Measurements from ENCODE around the gene UCK2.
"Not testable (repeated sequence)": the region's sequence is repeated elsewhere in the genome, so short reads cannot be mapped to it uniquely, and the experiment has no call there.

UCK2 gene

DNA sequence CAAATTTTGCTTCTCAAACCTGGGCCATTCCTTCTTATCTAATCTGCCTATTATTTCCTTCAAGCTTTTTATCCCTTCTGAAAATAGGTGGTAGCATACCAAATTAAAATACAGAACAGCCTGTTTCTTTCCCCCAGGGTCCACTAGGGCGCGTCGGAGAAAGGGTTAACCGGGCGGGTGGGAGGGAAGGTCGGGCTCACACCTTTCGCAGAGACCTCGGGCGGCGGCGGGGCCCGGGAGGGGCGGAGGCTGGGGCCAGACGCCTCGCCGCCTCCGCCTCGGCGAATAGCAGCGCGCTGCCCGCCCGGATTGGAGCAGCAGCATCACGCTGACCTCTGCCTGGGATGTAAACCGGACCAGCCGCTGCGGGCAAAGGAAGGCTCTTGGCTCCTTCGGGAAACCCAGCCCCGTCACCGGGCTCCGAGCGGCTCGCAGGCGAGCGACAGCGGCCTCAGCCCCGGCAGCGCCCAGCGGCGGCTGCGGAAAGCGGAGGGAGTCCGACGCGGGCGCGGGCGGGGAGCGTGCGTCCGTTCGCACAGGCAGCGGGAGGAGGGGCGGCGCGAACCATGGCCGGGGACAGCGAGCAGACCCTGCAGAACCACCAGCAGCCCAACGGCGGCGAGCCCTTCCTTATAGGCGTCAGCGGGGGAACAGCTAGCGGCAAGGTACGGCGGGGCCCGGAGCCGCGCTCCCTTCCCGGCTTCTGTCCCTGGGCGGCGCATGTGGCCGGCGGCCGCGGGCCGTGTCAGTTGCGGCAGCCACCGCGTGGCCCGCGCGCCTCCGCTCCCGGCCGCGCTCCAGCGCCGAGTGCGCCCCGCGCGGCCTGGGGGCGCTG is at the start of gene UCK2:
Gene UCK2, plus strand, starts transcription at position 347 of the 835 bp plus-strand sequence. Its CDS starts 220 bp downstream, at position 567.
- peak; percentile 88 for DNase-seq

DNA sequence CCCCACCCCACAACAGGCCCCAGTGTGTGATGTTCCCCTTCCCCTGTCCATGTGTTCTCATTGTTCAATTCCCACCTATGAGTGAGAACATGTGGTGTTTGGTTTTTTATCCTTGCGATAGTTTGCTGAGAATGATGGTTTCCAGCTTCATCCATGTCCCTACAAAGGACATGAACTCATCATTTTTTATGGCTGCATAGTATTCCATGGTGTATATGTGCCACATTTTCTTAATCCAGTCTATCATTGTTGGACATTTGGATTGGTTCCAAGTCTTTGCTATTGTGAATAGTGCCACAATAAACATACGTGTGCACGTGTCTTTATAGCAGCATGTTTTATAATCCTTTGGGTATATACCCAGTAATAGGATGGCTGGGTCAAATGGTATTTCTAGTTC is 49.2 kb upstream of the UCK2 start:
- not testable (repeated sequence) for DNase-seq

DNA sequence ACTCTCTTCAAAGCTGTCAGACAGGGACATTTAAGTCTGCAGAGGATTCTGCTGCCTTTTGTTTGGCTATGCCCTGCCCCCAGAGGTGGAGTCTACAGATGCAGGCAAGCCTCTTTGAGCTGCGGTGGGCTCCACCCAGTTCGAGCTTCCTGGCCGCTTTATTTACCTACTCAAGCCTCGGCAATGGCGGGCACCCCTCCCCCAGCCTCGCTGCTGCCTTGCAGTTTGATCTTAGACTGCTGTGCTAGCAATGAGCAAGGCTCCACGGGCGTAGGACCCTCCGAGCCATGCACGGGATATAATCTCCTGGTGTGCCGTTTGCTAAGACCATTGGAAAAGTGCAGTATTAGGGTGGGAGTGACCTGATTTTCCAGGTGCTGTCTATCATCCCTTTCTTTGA is 43.9 kb upstream of the UCK2 start:
- not testable (repeated sequence) for DNase-seq

DNA sequence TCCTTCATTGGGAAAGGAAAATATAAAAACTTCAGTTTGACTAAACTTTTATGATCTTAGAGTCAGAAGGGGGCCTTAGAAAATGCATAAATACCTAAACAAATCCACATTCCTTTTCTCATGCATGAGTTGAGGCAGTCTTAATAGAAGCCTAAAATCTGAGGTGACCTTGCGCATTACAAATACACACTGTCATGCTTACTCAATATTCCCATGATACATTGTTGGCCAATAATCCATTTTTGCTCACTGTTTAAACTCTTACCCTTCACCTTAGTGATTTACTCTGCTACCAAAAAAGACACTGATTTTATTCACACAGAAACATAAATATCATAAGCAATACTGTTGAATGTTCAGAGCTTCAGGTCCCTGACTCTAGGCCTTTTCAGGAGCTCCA is 39.7 kb upstream of the UCK2 start:
- no peak for DNase-seq

DNA sequence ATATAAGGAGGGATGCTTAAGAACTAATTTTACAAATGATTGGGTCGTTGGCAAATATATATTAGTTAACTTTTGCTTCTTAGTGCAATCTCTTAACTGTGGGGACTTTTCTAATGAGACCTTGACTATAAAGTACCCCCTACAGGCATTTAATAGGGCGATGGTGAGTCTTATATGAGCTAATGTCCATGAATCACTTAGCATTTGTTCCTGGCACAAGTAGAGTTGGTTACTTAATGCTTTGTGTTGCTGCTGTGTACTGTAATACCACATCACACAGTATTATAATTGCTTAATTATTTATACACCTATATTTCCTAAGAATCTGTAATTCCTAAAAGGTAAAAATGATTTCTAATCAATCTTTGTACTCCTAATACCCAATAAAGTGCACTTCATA is 33.5 kb upstream of the UCK2 start:
- DNase-seq = no peak

DNA sequence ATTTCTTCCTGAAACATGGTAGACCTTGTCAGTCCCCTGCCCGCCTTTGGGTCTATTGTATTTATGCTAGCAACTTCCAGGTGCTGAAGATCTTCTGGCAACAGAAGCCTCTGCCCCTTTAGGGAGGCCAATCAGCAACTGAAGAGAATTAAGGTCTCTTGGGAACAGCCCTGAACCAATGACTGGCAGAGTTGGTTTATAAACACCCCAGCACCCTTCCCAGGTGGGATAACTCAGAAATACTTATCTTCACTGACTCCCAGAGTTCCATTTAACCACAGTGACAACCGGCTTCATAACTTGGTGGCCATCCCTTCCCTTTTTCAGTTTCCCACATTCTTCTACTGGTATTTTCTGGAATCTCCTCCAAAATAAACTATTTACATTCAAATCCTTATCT is 31.5 kb upstream of the UCK2 start:
- DNase-seq = no peak

DNA sequence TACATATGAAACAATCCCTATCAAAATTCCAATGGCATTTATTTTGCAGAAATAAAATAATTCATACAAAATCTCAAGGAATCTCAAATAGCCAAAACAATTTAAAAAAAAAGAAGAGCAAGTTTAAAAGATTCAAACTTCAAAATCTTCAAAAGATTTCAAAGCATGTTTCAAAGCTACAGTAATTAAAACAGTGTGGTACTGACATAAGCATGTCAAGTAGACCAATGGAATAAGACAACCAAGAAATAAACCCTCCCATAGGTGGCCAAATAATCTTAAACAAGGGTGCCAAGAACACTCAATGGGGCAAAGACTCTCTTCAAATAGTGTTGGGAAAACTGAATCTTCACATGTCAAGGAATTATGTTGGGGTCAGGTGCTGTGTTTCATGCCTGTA is 28.0 kb upstream of the UCK2 start:
- DNase-seq = no peak

DNA sequence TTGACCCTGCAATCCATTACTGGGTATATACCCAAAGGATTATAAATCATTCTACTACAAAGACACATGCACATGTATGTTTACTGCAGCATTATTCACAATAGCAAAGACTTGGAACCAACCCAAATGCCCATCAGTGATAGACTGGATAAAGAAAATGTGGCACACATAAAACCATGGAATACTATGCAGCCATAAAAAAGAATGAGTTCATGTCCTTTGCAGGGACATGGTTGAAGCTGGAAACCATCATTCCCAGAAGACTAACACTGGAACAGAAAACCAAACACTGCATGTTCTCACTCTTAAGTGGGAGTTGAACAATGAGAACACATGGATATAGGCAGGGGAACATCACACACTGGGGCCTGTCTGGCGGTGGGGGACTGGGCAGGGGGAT is 22.9 kb upstream of the UCK2 start:
- not testable (repeated sequence) for DNase-seq

DNA sequence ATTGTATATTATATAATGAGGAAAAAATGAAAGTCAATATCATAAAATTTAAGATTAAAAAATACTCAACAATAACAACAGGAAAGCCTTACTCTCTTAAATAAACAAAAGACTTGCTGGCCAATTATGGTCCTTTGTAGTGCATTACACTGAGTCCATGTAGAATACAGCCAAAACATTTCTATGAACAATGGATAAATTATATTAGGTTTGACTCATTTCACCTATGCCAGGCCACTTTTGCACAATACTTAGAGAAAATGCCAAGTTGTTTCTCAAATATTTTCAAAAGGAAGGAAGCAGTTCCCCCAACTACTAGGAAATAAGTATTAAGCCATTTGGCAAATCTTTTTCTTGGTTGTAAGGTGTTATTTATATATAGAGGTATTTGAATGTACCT is 19.8 kb upstream of the UCK2 start:
- no peak for DNase-seq

DNA sequence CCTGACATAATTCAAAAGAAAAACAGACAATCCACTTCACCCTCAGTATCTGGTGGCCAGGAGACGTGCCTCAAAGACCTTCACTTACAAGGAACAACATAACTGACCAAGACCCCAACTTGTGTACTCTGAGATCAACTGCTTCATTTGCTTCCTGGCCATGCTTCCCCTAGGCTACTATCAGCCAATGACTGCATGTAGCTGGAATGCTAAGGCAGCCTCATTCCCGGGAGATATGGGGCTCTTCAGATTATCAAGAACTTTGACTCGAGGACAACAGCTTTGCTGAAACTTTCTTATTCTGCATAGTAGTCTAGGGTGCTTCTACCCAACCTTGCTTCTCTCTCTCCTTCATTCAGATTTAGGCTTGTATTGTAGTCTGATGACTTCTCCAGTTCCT is 11.7 kb upstream of the UCK2 start:
- DNase-seq = no peak

DNA sequence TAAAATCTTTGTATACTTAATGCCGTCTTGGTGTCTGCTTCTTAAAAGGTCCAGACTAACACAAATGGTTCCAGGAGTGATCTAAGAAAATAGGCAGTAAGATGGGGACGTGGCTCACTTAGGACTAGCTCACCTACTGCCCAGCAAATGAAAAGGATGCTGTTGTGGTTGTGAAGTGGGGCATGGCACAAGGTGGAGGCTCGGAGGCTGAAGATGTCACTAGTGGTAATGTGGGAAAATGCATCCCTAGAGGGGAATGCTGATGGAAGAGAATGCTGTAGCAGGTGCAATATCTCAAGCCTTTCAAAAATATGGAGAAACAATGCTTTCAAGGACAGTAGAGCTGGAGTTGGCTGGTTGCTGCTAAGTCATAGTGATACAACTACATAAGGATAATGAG is 11.3 kb upstream of the UCK2 start:
- no peak for DNase-seq

DNA sequence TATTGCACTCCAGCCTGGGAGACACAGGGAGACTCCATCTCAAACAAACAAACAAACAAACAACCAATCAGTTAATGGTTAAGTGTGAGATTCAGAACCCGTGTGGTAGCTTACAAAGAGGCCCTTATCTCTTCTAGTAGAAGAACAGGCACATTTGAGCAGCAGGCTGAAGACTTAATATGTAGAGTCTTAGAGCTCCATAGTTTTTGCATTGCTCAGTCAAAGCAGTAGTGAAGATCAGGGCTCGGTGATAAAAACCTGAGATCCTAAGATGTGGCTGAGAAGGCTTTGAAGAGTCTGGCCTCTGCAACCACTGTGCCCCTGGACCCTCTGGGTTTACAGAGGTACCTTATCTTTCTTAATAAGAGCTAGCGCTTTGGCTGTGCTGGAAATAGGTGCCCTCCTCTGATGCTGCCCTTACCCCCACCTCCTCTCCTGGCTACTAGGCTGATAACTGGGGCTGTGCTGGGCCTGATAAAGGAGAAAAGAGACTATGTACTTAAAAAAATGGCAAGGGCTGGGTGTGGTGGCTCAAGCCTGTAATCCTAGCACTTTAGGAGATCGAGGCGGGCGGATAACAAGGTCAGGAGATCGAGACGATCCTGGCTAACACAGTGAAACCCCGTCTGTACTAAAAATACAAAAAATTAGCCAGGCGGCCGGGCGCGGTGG is 10.5 kb upstream of the UCK2 start:
- no peak for DNase-seq

DNA sequence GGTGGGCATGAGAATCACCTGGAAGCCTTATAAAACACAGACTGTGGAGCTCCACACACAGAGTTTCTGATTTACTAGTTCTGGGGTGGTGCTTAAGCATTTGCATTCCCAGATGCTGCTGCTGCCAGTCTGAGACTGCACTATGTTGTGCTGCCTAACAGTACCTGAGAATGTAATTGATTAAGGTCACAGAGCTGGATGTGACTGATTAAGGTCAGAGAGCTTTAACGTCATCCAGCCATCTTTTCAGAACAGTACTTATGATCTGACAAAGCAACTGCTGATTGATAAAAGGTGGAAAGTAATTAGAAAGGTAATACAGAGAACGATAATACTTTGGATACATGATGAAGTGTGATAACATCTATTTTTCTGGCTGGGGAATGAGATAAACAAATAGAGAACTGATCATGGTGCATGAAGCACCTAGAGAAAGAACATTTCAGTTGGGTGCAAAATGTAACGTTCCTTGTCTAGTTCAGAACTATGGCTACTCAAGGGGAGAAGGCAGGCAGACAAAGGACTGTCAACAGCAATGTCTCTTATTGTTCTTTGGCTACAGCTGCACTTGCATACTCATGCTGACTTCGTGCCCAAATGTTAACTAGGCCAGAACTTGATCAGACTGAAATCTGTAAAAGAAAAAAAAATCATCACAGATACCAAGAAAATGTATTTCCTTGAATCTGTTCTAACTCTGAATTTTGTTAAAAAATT is 3.7 kb upstream of the UCK2 start:
- no peak for DNase-seq

DNA sequence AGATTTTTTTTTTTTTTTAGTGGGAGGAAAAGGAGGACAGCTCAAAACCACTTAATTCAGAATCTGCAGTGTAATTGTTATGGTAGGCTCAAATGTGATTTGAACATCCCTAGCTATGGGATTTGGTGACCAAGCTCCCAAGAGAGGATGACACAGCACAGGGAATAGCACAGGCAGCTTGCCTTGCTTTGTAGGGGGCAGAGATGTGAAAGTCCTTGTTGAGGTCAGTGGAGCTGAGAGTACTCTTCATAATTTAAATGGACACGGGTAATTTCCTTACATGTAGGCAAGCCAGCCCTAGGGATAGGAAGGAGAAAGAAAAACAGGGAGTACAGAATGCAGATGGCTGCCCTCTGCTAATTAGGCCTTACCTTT is 3.2 kb upstream of the UCK2 start:
- no peak for DNase-seq

DNA sequence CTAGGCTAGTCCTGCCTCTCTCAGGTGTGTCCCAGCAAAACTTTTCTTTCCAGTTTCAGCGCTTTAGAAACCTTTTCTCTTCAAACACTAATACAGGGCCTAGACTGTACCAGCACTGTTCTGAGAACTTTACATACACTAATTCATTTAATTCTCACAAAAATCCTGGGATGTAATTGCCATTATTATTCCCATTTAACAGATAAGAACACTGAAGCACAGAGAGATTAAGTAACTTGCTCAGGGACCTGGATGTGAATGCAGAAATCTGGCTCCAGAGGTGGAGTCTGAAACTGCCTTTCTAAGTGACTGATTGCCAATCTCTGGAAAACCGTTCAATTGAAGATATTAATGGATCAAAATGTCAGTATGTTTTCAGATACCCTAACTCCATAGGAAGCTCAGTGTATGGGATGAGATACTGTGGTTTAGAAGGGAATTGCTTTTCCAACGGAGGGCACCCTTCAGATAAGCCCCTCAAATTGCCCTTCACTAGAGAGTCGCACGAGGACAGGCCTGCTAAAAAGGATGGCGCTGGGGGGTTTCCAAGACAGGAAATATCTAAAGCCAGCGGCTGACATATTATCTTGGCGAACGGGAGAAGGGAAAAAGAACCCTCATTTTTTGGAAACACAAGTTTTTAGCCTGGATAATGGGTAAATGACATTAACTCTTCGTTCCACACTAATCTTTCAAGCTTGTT is 698 bp upstream of the UCK2 start:
- no peak for DNase-seq

DNA sequence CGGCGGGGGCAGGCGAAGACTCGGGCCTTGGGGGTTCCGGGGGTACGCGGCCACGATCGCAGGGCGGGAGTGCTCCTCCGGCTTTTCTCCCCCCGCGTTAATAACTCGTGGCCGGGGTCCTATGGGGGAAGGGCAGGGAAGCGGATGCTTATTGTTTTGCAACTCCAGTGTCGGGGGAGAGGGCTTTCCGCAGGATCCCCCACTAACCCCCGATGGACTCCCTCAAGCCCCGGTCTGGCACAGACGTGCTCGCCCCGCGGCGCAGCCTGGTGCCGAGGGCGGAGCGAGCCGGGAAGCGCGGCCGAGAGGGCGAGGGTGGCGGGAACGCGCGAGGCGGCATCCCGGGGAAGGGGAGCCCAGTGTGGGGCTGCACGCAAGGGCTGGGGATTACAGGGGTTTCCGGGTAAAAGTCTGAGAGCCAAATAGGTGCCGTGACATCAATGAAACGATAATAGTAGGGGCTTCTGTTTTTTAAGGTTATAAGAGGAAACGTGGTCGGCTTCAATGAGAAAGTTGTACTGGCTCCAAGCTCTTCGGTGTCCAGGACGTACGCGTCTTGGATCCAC is 772 bp downstream of the UCK2 start:
- peak; percentile 66 for DNase-seq

DNA sequence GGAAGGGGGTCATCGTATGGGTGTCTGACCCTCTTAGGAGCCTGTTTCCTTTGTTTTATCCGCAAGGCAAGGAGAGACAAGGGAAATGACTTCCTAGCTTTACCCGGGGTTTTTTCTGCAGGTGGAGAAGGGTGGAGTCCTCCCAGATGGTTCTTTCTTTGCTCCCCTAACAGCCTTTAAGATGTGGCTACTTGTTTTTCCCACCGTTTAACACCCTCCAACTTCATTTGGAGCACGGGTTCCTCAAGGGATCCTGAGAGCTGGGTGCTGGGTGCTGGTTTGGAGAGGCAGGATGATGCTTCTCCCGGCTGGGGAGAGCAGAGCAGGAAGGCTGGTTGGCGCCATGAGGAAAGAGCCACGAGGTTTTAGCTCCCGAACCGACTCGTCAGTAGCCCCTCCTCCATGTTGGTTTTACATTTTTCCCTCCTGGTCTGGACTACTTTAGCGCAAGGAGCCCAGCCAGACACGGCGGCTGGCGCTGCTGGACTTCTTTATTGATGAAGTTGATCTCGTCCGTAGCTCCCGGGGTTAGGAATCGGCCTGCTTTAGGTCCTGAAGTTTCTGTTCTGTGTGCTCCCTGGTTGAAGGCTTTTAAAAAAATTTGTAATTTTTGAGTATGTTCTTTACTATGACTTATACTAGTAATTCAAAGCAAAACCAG is 1.4 kb downstream of the UCK2 start:
- DNase-seq = peak; percentile 85

DNA sequence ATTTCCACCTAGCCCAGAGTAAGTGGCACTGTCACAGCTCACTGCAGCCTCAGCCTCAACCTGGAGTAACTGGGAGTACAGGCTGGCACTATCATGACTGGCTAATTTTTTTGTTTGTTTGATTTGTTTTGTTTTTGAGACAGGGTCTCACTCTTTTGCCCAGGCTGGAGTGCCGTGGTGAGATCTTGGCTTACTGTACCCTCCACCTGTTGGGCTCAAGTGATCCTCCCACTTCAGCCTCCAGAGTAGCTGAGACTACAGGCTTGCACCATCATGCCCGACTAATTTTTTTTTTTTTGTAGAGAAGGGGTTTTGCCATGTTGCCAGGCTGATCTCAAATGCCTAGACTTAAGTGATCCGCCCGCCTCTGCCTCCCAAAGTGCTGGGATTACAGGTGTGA is 2.5 kb downstream of the UCK2 start:
- DNase-seq = no peak

DNA sequence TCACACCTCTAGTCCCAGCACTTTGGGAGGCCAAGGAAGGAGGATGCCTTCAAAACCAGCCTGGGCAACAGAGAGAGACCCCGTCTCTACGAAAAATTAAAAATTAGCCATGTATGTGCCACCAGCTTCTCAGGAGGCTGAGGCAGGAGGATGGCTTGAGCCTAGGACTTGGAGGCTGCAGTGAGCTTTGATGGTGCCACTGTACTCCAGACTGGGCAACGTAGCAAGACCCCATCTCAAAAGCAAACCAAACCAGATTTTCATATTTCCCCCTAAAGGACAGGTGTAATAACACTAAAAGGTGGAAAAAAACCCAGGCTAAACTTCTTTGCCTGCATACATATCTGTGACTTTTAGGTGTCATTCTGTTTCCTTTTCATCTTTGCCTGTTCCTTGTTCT is 3.7 kb downstream of the UCK2 start:
- no peak for DNase-seq

DNA sequence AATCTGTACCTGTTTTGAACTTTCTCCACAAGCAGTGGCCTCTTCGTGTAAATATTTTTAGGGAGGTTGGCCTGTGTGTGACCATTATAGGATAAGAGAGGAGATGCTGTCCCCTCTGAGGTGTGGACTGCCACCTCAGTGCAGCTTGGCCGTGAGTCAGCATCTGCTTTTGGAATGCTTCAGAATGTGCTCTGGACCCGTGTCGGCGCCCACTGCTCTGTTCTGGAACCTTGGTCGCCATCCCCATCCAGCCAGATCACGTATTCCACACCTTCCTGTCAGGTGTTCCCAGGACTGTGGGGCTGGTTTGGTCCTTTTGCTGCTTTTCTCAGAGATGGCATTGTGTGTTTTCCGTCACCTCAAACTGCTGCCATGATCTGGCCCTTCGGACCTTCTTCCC is 5.5 kb downstream of the UCK2 start:
- no peak for DNase-seq

DNA sequence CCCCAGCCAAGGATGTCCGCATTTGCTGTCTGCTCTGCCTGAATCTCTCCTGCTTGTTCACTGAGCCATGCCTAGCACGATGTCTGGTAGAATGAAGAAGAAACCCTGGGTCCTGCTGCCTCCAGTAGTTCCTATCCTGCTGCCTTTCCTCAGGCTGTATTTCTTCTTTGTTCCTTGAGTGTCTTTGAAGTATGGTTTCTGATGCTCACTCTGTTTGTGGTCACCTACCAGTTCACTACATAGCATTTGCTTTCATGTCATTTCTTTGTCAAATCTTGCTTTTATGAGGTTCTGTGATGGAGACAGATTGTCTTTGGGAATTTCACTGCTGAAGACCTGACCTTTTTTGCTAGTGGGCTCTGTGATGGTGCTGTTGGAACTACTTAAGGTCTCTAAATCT is 5.9 kb downstream of the UCK2 start:
- no peak for DNase-seq

DNA sequence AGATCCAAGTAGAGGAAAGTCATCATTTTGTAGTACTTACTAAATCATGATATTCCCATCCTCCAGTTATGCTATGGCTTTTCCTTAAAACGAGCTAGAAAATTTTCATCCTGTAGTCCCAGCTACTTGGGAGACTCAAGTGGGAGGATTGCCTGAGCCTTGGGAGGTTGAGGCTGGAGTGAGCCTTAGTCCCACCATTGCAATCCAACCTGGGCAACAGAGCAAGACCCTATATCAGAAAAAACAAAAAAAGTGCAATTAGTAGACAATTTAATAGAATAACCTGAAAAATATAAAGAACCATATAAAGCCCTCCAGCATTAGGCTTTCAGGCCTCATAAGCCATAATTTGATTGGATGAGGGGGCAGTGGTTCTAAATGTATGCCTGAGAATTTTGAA is 6.8 kb downstream of the UCK2 start:
- DNase-seq = no peak

DNA sequence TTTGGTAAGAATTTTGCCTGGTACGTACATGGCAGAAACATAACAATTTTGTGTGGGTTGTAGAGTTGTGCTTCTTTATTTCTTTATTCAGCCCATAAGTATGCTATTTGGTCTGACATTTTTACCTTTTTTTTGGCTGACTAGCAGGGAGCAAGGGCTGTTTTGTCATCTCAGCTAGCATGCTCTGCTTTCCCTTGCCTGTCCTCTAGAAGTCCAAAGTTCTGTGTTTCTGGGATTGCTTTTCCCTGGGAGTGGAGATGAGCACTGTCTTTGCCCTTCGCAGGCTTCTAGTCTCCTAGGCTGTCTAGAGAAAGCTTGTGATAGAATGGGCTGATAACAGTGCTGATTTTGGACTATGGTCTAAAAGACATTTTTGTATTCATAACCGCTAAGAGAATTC is 7.5 kb downstream of the UCK2 start:
- DNase-seq = no peak
